GM21526 (cell line): ENCODE results near the gene DNAH11.
"Not testable (repeated sequence)": the region's sequence is repeated elsewhere in the genome, so short reads cannot be mapped to it uniquely, and the experiment has no call there.

Source experiments
- ATAC-seq: cut with Tn5 transposase; IDR thresholded peaks from one replicate; pipeline ENCODE4 v1.9.1; 2021; ENCODE audit warnings: moderate library complexity; ENCODE audit not compliant: unreplicated experiment, low FRiP score

Gene DNAH11

DNA sequence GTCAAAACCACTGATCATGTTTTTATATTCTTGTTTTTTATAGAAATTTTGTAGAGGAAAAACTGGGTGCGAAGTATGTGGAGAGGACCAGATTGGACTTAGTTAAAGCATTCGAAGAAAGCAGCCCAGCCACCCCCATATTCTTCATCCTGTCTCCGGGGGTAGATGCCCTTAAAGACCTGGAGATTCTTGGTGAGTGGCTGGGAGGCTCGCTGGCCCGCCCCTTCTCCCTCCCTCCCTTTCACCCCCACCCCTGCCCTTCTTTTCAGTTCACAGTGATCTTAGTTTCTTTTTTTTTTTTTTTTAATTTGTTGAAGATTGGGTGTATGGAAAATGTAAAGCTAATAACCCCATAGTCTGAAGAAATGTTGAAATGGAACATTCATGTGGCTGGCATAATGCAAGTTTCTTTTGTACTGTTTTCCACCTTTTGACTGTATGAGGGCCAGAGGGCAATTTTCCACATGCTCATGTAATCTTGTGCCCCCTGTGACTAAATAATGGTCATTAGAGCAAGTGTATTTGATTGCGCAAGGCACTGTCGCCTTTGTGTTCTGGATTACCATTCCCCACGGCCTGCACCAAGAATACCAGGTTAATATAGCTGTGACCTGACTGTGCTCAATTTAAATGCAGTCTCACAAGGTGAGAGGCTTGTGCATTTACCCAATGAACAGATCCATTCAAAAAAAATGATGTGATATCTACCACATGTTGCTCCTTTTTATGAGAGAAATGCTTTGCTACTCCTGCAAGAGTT, 325.2 kb downstream of the DNAH11 start:
- no peak for ATAC-seq

- no peak for ATAC-seq
These were observed 325.7 kb downstream of the DNAH11 start for GRCh38 chr7:21868576-21868850.

DNA sequence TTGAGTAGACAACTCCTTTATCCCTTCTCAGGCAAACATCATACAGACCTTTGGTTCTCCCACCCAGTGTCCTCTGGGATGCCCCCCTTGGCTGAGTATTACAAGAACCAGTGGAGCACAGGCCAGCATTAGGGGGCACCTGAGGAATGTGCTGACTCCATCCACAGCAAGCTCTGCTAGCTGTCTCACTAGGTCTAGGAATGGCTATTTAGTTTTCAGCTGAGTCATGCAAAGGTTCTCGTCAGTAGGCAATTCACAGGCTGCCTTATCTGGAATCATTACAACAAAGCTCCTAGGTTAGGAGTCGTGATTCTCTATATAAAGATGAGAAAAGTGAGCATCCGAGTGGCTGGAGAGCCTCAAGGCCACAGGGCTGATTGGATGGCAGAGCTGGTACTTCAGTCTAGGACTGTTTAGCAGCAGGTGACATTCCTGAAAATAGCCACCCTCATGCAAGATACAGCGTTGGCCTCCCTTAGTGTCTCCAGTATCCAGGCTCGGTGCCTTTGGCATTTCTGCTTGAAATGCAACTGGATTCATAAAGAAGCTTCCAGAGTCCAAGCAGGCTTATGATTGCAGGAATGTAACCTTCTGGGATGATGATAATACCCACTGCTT, 327.1 kb downstream of the DNAH11 start:
- ATAC-seq: no peak

DNA sequence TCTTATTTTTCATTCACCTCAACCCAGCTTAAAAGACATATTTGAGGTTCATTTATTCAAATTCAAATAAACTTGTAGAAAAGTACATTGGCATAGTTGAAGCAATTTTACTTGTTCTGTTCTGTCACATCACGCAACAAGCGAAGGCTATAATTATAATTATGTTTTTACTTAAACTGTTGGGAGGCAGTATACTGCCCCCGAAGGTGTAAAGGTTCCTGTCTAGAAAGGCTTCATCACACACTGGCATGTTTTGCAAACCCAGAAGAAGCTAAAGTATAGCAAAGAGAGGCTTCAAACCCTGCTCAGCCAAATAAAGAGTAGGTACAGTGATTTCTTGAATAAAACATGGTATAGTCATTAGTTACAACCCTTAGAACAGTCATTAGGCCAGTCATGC, 340.2 kb downstream of the DNAH11 start:
- ATAC-seq: no peak

- not testable (repeated sequence) for ATAC-seq
These were observed 340.7 kb downstream of the DNAH11 start for GRCh38 chr7:21883501-21883900.

GRCh38 chr7:21884496-21884895, 341.7 kb downstream of the DNAH11 start:
- no peak for ATAC-seq

GRCh38 chr7:21886396-21886795, 343.6 kb downstream of the DNAH11 start:
- no peak for ATAC-seq

DNA sequence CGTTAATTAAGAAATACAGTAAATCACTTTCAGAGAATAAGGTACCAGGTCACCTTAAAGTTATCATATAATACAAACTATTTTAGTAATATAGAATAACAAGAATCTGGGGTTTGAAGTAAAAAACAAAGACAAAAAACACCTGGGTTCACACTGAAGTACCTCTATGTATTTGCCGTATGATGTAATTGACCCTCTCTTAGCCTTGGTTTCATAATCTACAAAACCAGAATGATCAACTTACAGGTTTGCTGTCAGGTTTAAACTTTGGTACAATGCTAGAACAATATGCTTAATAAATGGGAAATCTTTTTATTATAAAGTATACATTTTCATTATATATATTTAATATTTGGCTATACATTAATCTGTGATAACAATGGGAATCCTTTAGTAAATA, 344.5 kb downstream of the DNAH11 start:
- ATAC-seq: no peak

DNA sequence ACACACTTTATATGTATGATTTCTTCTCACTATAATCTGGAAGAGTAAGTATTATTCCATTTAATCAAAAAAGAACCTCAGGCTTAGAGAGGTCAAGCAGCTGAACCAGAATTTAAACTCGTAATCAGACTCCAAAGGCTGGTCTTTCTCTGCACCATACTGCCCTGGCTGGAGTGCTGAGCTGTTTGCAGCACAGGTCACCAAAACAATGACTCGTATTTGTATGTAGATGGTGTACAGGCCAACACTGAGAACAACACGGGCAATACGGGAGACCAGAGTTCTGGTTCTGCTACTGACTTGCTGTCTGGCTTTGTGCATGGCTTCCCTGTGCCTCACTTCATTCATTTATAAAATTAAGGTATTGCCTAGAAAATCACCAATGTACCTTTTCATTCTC, 344.9 kb downstream of the DNAH11 start:
- ATAC-seq: no peak

DNA sequence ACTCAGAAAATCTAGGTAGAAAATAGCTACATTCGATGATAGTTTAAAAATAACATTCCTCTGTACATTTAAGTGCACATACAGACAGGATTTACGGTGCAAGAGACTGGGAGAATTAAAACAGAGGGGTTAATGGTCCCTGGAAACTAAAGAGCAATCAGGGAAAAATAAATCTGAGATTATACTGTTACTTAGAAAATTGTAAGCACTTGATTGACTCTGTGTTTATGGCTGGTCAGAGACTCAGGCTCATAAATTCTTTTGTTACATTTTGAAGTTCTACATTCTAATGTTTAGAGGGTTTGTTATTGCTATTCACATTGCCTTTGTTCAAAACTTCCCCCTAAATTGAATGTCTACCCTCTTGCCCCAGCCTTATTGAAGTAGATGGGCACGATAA, 348.5 kb downstream of the DNAH11 start:
- no peak for ATAC-seq

DNA sequence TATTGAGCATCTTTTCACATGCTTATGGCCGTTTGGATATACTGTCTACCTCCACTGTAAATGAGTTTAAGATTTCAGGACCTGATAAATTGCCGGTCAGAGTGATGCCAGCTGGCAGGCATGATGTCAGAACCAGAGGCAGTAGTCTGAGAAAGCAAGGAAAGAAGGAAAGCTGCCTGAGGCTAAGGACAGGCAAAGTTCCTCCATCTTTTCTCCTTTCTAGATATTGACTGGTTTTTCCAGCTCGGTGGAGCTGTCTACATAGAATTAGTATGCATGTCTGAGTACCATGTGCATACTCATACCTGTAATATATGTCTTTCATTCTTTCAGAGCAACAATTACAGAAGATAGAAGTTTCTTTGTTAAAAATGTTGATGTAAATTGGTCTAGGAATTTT, 350.6 kb downstream of the DNAH11 start:
- no peak for ATAC-seq

GRCh38 chr7:21898265-21898930, 355.6 kb downstream of the DNAH11 start:
- ATAC-seq: peak; percentile 95

DNA sequence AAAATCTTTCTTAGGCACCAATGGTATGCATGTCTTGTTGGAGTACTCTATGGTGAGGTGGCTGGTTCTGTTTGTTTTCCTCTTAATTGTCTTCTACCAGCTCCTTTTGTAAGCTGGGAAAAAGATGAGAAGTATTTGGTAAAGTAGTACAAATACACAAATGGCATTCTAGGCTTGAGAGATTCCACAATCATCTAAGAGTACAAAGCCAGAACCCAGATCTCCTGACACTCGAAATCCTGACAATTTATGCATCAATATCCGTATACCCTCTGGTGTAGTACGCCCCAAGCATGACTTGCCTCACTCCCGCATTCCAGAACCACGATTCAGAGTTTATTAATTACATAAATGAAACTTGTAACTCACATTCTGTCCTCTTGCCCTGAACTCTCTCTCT, 359.4 kb downstream of the DNAH11 start:
- ATAC-seq: no peak

GRCh38 chr7:21903020-21903786, 360.4 kb downstream of the DNAH11 start:
- no peak for ATAC-seq

- no peak for ATAC-seq
These were observed 365.9 kb downstream of the DNAH11 start for GRCh38 chr7:21908746-21909145.

GRCh38 chr7:21910253-21910652, 367.4 kb downstream of the DNAH11 start:
- ATAC-seq: no peak

DNA sequence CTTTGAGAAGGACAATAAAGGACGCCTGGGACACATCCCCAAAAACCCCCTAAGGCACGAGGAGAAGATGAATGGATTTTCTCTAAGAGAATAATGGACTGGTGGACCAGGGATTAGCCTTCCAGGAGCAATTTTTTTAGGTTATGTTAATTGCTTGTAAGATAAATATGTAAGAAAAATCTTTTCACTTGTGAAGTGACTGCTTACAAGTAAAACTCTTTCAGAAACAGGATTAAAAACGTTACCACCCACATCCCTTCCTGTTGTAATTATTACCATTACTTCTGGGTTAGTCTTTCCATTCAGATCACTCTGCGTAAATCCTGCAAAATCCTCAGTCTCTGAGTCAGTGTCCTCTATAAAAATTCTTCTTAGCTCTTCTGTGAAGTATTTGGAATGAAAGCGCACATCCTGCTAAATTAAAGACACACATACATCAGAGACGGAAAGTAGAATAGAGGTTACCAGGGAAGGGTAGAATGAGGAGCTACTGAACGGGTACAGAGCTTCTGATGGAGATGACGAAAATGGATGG, 368.6 kb downstream of the DNAH11 start:
- ATAC-seq: no peak

DNA sequence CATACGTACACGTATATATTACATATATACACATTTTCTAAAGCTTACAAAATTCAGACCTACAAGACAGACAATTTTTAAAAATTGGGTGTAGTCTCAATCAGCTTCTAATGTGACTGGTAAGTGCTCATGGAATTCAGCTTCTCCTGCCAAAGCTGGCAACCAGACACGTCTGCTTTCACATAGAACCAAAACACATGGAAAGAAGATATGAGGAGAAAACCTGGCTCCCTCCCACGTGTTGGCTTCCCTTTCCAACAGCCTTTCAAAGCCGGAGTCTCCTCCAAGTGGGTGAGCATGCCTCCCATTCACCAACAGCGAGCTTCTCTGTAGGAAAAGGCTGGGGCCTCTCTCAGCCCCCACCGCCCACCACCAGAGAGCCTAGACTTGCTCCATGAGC, 369.5 kb downstream of the DNAH11 start:
- ATAC-seq: no peak

DNA sequence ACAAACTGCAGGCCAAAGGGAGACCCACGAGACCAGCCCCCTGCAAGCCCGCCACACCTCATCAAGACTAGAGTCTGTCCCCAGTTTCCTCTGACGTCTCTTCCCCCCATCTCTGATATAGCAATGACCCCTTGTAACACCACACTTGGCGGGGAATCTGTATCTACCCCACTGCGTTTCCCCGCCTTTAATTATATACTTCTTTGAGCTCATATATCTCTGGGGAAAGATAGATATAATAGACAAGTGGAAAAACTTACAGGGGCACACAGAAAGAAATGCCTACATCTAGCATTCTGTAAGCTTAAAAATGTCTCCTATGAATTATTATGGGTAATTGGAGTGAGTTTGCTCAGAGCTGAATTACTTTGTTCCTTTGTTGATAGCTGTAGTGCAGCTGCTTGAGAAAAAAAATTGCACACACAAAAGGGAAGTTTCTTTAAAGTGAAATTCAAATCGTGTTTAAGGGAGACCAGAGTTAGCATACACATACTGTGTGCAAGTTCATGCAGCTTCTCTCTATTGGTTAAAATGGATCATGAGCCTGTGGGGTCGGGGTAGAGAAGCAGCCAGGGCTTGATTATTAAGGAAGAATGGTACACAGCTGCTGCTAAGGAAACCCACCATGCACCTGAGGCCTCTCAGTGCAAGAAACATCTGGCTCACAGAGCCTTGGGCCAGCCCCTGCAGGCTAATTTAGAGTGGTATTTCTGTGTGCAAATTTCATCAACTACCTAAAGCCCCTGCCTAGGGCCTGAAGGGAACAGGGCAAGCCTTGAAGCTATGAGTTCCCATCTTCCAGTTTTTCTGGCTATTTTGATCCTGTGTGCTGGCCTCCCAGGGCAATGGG, 370.3 kb downstream of the DNAH11 start:
- ATAC-seq: no peak

- no peak for ATAC-seq
These were observed 371.8 kb downstream of the DNAH11 start for GRCh38 chr7:21914671-21915070.
